GM12873 (cell line): Measurements from ENCODE around the gene HOXB4.

ENCODE experiments used
- TF ChIP-seq, protein P1 (sequence below): IDR thresholded peaks from 2 replicates; pipeline ENCODE4 v1.5.1; 2012; ENCODE audit warnings: low read depth, mild to moderate bottlenecking, moderate library complexity, low read length, control low read depth; ENCODE audit not compliant: insufficient read depth; ENCODE audit errors: missing control alignments

Gene HOXB4

DNA sequence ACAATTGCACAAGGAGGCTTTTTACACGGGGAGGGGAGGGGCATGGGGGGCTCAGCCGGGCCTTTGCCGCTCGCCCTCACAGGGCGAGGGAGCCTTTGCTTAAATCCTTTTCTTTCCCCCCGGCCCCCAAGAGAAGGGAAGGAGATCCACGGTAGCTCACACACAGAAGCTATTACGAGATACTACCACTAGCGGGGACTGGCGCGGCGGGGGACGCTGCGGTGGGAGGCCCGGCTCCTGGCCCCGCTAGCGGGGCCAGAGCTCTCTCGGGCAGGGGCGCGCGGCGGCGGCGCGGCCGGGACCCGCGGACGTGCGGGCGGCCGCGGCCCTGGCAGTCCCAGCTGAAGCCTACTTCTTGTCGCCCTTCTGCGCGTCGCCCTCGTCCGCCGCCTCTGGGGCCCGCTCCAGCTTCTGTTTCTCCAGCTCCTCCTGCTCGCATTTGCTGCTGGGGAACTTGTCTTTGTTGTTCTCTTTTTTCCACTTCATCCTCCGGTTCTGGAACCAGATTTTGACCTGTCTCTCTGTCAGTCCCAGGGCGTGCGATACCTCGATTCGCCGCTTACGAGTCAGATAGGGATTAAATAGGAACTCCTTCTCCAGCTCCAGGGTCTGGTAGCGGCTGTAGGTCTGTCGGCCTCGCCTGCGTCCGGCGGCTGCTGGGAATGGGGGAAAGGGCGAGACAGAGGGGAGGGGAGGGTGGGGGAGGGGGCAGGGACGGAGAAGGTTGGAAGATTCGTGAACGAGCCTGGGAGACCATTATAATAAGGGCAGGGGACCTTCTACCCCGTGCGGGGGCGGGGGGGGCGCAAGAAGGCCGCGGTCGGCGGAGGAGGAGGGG lies 34.9 kb upstream of the HOXB4 start:
- TF ChIP-seq, protein P1, sequence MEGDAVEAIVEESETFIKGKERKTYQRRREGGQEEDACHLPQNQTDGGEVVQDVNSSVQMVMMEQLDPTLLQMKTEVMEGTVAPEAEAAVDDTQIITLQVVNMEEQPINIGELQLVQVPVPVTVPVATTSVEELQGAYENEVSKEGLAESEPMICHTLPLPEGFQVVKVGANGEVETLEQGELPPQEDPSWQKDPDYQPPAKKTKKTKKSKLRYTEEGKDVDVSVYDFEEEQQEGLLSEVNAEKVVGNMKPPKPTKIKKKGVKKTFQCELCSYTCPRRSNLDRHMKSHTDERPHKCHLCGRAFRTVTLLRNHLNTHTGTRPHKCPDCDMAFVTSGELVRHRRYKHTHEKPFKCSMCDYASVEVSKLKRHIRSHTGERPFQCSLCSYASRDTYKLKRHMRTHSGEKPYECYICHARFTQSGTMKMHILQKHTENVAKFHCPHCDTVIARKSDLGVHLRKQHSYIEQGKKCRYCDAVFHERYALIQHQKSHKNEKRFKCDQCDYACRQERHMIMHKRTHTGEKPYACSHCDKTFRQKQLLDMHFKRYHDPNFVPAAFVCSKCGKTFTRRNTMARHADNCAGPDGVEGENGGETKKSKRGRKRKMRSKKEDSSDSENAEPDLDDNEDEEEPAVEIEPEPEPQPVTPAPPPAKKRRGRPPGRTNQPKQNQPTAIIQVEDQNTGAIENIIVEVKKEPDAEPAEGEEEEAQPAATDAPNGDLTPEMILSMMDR = peak; percentile 35

DNA sequence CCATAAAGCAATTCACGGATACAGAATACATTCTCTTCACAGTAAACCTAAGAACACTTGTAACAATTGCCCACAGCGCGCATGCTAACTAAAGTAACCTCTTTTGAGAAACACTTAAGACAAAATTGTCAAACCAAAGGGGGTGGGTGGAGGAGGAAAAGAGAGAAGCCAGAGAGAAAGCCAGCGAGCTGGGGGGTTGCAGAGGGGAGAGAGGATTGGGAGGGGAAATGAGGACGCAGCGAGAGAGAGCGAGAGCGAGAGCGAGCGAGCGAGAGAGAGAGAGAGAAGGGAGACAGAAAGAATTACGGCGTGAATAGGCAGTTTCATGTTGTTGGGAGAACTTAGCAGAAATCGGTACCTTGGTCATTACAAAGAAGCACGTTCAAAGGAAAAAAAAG lies 34.3 kb upstream of the HOXB4 start:
- TF ChIP-seq, protein P1 = no peak

DNA sequence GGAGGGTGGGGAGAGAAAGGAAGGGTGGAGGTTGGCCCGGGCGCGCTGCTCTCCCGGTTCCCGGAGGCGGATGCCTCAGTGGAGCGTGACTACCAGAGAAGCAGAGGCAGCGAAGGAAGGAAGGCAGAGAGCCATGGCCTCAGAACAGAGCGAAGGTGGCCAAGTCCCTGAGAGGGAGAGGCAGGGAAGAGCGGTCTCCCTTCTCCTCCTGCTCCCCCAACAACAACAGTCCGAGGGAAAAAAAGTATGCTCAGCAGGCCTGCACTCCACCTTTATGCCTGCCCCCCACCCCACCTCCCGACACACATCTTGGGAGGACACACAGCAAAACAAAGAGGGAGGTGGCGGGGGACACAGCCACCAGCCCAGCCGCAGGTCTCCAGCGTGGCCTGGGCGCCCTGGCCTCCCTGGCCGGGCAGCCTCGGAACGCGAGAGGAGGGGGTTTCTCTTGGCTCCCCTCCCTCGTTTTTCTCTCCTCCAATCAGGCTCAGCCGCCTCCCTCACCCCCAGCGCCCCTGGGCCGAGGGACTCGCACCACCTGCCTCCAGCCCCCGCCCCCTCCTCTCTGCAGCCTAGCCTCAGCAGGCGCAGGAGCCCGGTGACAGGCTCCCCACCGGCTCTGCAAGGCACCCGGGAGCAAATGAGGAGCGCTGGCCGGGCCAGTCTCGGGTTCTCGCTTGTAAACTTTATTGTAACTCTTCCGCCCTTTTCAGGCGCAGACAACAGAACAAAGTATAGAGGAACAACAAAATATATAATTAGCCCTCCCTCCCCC lies 33.7 kb upstream of the HOXB4 start:
- TF ChIP-seq, protein P1 = no peak

DNA sequence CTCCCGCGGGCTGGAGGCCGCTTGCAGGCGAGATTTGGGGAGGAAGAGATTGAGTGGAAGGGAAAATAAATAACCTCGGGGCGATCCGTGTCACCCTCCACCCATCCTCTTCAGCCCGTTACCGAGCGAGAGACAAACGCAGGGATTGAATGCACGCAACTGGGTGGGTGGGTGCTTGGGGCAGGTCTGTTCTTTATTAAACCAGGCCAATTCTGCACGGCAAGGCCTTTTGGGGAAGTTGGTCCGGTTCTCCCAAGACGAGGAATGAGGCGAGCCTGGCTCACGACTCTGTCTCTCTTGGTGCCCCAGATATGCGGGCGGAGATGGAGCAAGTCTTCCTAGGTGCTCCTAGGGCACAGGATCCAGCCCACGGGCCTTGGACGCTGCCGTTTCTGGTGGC lies 33.1 kb upstream of the HOXB4 start:
- TF ChIP-seq, protein P1 = no peak

DNA sequence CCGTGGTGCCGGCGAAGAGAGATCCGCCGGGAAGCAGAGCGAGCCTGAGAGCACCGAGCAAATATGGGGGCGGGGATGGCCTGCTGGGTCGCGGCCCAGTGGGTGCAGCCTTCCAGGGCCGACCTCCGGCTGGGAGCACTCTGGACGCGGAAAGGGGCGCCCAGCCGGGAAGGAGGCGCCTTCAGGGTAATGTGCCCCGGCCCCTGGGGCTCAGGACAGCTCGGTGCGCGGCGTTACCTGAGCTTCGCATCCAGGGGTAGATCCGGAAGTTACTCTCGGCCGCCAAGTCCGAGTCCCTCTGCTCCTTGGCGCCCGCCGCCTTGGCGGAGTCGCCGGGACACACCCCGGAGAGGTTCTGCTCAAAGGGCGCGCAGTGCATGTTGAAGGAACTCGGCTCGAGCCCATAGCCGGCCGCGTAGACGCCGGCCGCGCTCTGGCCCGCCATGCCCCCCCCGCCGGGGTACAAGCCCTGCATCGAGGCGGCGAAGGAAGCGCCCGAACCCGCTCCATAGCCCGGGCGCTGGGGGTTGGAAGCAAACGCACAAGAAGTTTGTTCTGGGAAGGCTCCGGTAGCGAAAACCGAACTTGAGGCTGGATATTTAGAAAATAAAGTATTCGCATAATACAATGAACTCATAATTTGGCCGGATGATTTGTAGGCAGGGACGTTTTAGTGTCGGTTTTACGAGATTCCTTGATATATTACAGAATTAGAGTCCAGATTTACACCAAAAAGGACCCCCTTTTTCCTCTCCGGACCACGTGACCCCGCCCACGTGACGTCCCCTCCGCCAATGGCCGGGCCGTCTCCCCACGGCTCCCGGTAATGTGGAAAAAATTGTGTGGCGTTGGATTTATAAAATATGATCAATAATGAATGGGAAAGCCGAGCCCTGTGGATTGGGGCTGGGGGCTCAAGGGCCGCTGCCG lies 32.4 kb upstream of the HOXB4 start, which contains the start of gene HOXB7:
Gene HOXB7, minus strand, starts transcription at position 736 of the 930 bp plus-strand sequence. Its CDS starts 99 bp downstream, at position 637.
- TF ChIP-seq, protein P1 = no peak

DNA sequence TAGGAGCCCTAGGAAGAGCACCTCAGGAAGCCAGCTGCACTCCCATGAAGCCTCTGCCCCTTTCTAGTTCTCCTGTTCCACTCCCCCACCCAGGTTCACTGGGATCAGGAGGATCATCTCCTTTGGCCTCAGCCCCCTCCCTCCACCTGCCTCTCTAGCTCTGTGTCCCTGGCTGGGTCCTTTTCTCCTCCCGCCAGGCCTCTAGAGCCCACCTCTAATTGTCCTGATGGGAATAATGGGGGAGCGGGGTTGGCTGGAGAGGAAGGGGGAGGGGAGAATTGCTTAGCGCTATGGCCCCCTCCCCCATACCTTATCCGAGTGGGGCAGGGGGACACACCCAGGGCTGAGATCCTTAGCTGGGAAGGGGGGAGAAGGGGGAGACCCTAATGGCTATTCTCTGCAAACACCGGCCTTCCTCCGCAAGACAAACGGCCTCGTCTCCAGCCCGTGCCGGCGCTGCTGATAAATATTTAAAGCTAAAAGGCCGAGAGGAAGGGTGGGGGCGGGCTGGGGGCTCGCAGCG lies 31.7 kb upstream of the HOXB4 start:
- TF ChIP-seq, protein P1 = no peak
